Uterus (tissue), 2 donors: Measurements from ENCODE around the gene FGR.

ENCODE experiments used
- CTCF ChIP-seq, 4 experiments: fragments of 200-600 bp in 2 of 4; fragments of 450-650 bp in 2 of 4; sonication (generic) in 2 of 4; IDR thresholded peaks; one replicate each; pipeline ENCODE4 v1.5.1; 2016 to 2019; ENCODE audit warnings: antibody characterized with exemption in 4 of 4, mild to moderate bottlenecking in 2 of 4, moderate library complexity in 1 of 4
- POLR2A ChIP-seq, 2 donors: fragments of 450-650 bp; IDR thresholded peaks; one replicate each; pipeline ENCODE4 v1.6.1; 2016; ENCODE audit warnings: antibody characterized with exemption in 2 of 2, mild to moderate bottlenecking in 1 of 2, moderate library complexity in 1 of 2

GRCh38 chr1:27577504-27578188 lies 57.3 kb downstream of the FGR start:
- TF ChIP-seq CTCF (IDR thresholded peaks at IDR 0.05) (no peak), POLR2A (IDR thresholded peaks at IDR 0.05) (no peak)
